ENCODE data around the gene FBXL4.

FBXL4 gene

DNA sequence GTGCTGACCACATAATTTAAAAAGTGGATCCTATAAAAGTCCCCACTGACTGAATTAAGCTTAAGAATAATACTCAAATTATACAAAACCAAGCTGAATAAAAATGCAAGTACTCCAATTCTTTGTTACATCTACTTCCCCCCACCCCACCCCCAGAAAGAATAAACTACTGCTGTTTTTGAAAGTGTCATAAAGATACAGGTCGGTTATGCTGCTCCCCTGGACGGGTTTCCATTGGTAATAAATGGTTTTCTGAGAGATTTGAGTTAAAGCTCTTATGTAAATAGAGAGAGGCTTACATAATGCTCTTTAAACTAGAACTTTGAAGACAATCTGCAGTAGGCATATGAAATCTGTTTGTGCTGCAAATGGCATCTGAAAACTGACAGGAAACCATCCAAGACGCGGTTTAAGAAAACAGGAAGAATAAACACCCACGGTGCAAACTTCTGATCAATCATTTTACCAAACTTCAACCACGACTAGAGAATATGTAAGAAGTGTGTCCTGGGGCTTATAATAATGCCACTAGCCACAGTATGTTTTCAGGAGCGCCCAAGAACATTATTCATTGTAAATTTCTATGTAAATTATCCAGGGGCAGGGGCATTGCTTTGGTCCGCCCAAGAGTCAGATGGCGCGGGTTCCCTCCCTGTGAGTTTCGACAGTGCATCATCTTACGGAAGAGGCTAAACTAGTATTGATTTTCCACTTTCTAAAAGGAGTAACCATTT, 124.2 kb downstream of the FBXL4 start:
- no peak for DNase-seq

DNA sequence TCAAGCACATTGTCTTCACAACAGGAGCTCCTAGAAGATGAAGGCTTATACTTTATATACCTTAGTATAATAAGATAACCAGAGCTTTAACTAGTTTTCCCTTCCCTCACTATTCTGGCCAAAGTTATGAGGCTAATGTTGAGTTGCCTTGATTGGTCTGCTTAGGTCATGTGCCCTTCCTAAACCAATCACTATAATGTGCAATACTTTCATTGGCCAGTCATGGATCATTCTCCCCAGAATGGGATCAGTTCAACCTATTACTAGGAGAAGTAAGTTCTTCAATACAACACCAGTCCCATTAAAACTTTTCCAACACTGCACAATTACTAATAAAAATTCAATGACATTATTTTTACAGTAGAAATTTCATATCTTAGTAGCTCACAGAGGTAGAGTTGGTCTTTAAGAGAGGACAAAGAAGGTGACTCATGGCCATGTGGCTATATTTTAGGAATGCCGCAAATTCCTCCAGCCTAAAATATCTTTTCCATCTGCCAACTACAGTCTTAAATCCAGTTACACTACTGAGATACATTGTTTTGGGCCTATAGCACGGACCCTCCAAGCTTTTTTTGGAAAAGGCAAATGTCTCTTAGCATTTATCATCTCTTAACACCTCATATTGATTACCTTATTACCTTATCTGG, 125.9 kb downstream of the FBXL4 start:
- no peak for DNase-seq

All from NCI-H2081 treated with DMSO at 0.1 percent for 48 hours (cell line).